ENCODE results near the gene BTLA. TPM values are rescaled to one million over a fixed set of nuclear protein-coding genes. Genes with fewer than 3 reads are reported as not detected.

BTLA gene, protein sequence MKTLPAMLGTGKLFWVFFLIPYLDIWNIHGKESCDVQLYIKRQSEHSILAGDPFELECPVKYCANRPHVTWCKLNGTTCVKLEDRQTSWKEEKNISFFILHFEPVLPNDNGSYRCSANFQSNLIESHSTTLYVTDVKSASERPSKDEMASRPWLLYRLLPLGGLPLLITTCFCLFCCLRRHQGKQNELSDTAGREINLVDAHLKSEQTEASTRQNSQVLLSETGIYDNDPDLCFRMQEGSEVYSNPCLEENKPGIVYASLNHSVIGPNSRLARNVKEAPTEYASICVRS
- not detected in 2 replicates for polyA plus RNA-seq

DNA sequence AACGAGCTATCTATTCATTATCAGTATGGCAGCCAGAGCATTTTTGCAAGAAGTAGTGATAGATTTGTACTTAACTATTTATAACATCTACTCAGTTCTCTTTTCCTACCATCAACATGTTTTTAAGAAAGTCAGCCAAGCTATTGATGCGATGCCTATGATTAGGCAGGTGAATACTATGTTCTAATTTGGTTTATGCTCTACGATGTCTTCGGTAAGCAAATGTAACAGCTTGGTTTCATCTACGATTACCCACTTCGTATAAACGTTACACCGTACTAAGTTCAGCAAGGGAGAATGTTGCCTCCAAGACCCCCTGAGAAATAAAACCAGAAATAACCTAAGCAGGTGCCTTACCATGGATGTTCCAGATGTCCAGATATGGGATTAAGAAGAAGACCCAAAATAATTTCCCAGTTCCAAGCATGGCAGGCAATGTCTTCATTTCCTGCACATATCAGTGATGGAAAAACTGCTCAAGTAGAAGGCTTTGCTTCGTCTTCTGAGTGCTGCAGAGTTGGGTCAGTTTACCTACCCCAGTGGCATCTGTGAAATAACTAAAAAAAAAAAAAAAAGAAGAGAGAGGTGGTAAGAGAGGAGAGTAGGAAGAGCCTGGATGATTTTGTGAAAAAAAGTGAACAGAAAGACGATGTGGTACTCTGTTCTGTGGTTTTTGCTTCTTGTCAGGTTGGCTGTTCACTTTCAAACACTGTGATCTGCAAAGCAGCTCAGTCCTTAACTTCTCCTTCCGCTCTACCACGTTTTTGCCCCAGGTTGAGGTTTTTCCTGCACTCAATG lies at the start of gene BTLA:
BTLA (minus strand) TSS at position 559 of the 798 bp plus-strand sequence; CDS start at position 445, 114 bp downstream.

Other genes starting within 250 kb of the BTLA start
- not detected in 2 replicates for gene SLC9C1, start 205.3 kb downstream of the BTLA start, polyA plus RNA-seq
- 27.4 and 59.0 TPM in 2 replicates for gene CD200, start 166.3 kb downstream of the BTLA start, polyA plus RNA-seq
- gene ATG3, start 62.5 kb upstream of the BTLA start, polyA plus RNA-seq = 79.4 and 102 TPM in 2 replicates
- gene SLC35A5, start 62.6 kb upstream of the BTLA start, polyA plus RNA-seq = 100 and 118 TPM in 2 replicates
- gene CCDC80, start 141.7 kb upstream of the BTLA start, polyA plus RNA-seq = 6.9 and 15.4 TPM in 2 replicates

Measured in Purkinje cell (primary cell).